Activated T-cell treated with anti-CD3 and anti-CD28 coated beads, Interleukin-2, amount 50 U/mL, for 4 hours (primary cell): ENCODE results near the gene SH3BP1. TPM values are rescaled to one million over a fixed set of nuclear protein-coding genes. Genes with fewer than 3 reads are reported as not detected.

ENCODE experiments used
- ATAC-seq, 2 donors: fragments of 200-7000 bp; cut with Tn5 transposase; one replicate each; pipeline ENCODE4 v1.10.0; 2021
- DNase-seq: peaks from one replicate; pipeline ENCODE4 v3.0.0-alpha.2; 2020
- H3K27me3 Mint-ChIP-seq: one replicate; pipeline ENCODE4 v1.8.0; 2021; ENCODE audit warnings: low read depth, mixed read lengths
- H3K36me3 Mint-ChIP-seq: one replicate; pipeline ENCODE4 v1.8.0; 2022; ENCODE audit warnings: mixed read lengths; ENCODE audit not compliant: insufficient read depth
- H3K4me1 Mint-ChIP-seq: one replicate; pipeline ENCODE4 v1.8.0; 2021; ENCODE audit warnings: low read depth, mixed read lengths
- H3K4me3 Mint-ChIP-seq: one replicate; pipeline ENCODE4 v1.8.0; 2021; ENCODE audit warnings: mild to moderate bottlenecking, moderate library complexity, mixed read lengths
- H3K9me3 Mint-ChIP-seq: one replicate; pipeline ENCODE4 v1.8.0; 2021; ENCODE audit warnings: mixed read lengths
- total RNA-seq, 3 donors: library from RNA; stranded (reverse); gene quantifications; one replicate each; pipeline ENCODE4 v1.2.1, GENCODE V29; 2021

The SH3BP1 gene
- total RNA-seq, 3 donors from 2014 or later: 51.1 to 54.3 (median 52.5) TPM

DNA sequence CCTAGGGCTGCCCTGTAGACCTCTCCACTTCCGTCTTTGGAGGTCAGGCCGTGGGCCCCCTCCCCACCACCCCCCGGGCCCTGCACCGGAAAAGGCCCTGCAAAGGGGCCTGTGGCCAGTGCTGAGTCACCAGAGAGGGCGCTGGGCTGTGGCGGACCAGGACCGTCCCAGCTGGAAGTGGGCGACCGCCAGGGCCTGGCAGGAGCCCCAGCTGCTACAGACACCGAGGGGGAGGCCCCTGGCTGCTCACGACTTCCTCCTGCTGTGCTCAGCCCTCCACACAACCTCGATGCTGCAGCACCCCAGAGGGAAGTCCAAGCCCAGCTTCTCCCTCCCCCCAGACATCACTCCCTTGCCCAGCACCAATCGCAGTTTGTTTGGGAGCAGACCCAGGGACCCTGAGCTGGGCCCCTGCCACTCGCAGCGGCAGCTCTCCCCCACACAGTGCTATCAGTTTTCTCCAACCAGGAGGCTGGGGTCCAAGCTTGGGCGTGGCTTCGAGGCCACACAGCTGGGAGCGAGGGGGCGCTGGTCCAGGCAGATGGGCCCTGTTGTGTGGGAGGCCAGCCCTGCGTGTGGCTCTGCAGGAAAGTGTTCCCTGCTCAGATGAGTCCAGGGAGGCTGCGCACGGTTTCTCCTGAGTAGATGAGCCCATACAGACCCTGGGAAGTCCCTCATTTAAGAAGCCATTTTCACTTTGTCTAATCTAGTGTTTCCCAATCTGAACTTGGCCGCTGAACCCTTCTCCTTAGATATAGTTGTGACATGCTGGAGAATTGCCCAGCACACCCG, 5.6 kb upstream of the SH3BP1 start:
- Mint-ChIP-seq H3K4me1 (peaks cover 65% of the 10 kb centered on the region), H3K36me3 (no peaks in the 10 kb centered on the region), H3K27me3 (no peaks in the 10 kb centered on the region), H3K9me3 (no peaks in the 10 kb centered on the region), H3K4me3 (peak overlapping the region; percentile 65)
- ATAC-seq (peak; percentile 70 to 75), DNase-seq (peak; percentile 36)

DNA sequence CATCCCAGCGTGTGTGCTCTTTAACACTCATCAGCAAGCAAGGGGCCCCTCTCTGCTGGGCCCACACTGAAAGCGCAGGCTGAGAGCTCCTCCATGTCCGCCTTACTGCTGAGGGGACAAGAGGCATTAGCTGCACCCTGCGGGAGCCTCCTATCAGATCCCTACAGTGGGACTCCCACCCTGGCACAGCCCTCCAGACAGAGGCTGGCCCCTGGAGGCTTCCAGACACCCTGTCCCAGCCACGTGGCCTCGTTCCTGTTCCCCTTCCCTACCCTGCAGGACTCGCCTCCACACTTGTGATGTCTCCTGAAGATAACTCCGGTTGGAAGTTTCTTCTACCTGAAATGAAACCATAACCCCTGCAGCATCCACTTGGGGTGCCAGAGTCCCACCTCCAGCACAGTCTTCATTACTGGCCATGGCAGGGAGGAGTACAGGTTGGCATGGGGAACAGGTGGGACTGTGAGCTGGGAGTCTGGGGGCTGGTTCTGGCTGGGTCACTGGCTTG, 5.0 kb upstream of the SH3BP1 start:
- no peaks in the 10 kb centered on the region for H3K36me3 Mint-ChIP-seq
- H3K4me1 Mint-ChIP-seq: peaks cover 65% of the 10 kb centered on the region
- H3K9me3 Mint-ChIP-seq: no peaks in the 10 kb centered on the region
- peak overlapping the region; percentile 50 for H3K4me3 Mint-ChIP-seq
- H3K27me3 Mint-ChIP-seq: no peaks in the 10 kb centered on the region
- ATAC-seq: no peak
- DNase-seq: no peak

DNA sequence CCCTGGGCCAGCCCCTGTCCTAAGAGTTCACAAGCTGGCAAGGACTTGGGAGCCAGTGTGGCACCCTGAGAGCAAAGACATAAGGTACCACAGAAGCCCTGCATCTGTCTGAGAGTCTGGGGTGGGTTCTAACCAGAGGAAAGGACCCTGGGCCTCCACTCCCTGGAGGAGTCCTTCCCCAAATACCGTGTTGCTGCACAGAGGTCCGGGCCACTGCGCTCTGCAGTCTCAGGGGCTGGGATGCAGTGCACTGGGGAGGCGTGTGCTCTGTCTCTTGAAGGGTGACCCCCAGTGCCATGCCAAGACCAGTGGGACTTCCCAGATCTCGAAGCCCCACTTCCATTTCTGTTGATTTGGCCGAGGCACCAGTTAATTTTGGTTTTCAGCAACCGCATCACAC, 4.3 kb upstream of the SH3BP1 start:
- H3K27me3 Mint-ChIP-seq: no peaks in the 10 kb centered on the region
- H3K4me3 Mint-ChIP-seq: no peak overlapping the region
- H3K9me3 Mint-ChIP-seq: no peaks in the 10 kb centered on the region
- peaks cover 65% of the 10 kb centered on the region for H3K4me1 Mint-ChIP-seq
- no peak for ATAC-seq
- H3K36me3 Mint-ChIP-seq: no peaks in the 10 kb centered on the region
- no peak for DNase-seq

- DNase-seq: no peak
- Mint-ChIP-seq H3K27me3 (no peaks in the 10 kb centered on the region), H3K36me3 (no peaks in the 10 kb centered on the region), H3K4me1 (peaks cover 72% of the 10 kb centered on the region), H3K4me3 (no peak overlapping the region), H3K9me3 (no peaks in the 10 kb centered on the region)
- no peak for ATAC-seq
Observed at GRCh38 chr22:37636186-37636948, 3.1 kb upstream of the SH3BP1 start.

DNA sequence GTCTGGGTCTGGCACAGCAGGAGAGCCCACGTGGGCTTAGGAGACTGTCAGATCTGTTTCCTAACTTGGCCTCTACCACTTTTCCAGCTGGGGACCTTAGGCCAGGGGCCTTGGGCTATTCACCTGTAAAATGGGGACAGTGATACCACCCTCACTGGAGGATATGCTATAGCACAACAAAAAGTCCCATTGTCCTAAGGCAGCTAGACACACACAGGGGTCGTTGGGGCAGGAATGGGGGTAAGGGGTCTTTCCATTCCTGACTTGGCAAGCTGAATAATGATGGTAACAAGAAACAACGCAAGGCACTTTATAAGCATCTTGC, 2.6 kb upstream of the SH3BP1 start:
- Mint-ChIP-seq H3K4me3 (no peak overlapping the region), H3K4me1 (peaks cover 74% of the 10 kb centered on the region), H3K9me3 (no peaks in the 10 kb centered on the region), H3K36me3 (no peaks in the 10 kb centered on the region), H3K27me3 (no peaks in the 10 kb centered on the region)
- DNase-seq: no peak
- ATAC-seq: no peak

- Mint-ChIP-seq H3K9me3 (no peaks in the 10 kb centered on the region), H3K36me3 (peaks cover 5% of the 10 kb centered on the region), H3K27me3 (no peaks in the 10 kb centered on the region), H3K4me3 (peak overlapping the region; percentile 94), H3K4me1 (peaks cover 78% of the 10 kb centered on the region)
- ATAC-seq: peak; percentile 4 to 5
- no peak for DNase-seq
Observed at GRCh38 chr22:37638391-37639069, 939 bp upstream of the SH3BP1 start.

DNA sequence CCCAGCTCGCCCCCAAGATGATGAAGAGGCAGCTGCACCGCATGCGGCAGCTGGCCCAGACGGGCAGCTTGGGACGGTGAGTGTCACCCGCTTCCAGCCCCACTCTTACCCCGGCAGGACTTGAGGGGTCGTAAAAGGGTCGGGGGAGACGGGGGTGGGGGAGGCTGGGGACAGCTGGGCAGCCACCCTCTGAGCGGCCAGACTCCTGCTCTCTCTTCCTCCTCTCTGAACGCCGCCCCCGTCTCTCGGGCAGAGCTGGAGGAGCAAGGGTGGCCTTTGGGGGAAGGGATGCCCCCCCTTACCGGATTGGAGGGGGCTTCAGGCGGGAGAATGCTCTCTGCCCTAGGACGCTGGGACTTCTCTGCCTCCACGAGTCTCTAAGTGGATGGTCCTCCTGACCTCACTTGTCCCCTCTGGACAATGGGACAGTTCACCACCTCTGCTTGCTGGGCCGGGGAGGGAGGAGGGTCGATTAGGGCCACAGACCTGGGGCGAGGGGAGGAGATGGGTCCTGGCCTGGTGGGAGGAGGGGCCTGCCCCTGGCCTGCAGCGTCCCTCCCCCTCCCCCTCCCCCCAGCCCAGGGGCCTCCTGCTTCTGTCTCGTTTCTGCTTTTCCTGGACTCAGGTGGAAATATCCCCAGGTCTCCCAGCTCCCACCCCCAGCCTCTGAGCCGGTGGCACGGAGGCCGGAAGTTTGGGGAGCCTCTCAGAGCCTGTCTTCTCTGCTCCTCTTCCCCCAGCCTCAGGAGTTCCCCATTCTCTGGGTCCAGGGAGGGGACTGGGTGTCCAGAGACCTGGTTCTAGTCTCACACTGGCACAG, 512 bp downstream of the SH3BP1 start:
- peak; percentile 11 to 13 for ATAC-seq
- no peaks in the 10 kb centered on the region for H3K27me3 Mint-ChIP-seq
- H3K9me3 Mint-ChIP-seq: no peaks in the 10 kb centered on the region
- peak overlapping the region; percentile 94 for H3K4me3 Mint-ChIP-seq
- DNase-seq: no peak
- H3K36me3 Mint-ChIP-seq: peaks cover 7% of the 10 kb centered on the region
- peaks cover 69% of the 10 kb centered on the region for H3K4me1 Mint-ChIP-seq

DNA sequence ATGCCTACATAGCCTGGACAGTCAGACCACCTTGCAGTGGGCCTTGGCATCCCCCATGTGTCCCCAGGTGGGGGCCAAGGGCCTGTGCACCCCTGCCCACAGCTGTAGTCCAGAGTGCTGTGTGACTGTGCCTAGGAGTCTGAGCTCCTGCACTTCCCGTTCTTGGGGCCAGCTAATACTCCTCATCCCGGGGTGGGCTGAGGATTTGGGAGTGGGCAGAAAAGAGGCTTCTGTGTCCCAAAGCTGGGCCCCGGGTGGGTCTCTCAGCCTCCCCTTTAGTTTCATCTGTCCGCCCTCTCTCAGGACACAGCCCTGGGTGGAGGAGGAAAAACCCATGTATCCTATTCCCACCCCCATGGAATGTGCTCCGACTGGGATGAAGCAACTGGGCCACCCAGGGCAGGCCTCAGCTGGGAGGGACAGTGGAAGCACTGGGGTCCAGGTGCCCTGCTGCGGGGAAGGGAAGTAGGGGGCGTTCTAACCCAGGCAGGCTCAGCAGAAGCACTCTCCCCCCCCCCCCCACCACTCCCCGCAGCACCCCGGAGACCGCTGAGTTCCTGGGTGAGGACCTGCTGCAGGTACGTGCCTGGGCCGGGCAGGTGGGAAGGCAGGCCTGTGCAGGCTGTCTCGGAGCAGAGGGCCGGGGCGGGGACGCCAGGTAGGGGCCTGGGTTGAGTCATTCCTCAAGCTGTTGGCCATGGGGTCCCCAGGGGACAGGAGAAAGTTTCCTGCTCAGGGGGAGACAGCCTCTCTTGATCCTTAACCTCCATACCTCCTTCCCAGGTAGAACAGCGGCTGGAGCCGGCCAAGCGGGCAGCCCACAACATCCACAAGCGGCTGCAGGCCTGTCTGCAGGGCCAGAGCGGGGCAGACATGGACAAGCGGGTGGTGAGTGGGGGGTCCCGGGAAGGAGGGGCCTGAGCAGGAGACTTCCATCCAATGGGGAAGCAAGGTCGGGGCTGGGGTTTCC, 1.4 kb downstream of the SH3BP1 start:
- H3K4me1 Mint-ChIP-seq: peaks cover 60% of the 10 kb centered on the region
- H3K36me3 Mint-ChIP-seq: peaks cover 7% of the 10 kb centered on the region
- ATAC-seq (no peak), DNase-seq (no peak)
- no peaks in the 10 kb centered on the region for H3K9me3 Mint-ChIP-seq
- no peaks in the 10 kb centered on the region for H3K27me3 Mint-ChIP-seq
- H3K4me3 Mint-ChIP-seq: peak overlapping the region; percentile 94

DNA sequence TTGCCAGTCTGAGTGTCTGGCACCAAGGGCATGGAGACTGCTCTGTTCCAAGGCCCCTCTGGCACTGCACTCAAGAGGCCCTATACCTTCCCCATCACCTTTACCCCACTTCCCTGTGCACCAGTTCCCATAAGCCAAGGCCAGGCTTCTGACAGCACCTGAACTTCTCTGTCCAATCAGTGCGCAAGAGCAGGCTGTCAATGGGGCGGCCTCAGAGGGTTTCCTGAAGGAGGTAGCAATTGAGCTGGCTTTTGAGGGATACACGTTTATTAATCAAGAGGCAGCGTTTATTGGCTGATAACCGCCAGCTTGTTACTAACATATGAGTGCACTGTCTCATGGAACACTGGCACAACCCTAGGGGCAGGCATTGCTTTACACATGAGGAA, 2.1 kb downstream of the SH3BP1 start:
- ATAC-seq (no peak), DNase-seq (no peak)
- H3K9me3 Mint-ChIP-seq: no peaks in the 10 kb centered on the region
- peaks cover 9% of the 10 kb centered on the region for H3K36me3 Mint-ChIP-seq
- peak overlapping the region; percentile 94 for H3K4me3 Mint-ChIP-seq
- H3K4me1 Mint-ChIP-seq: peaks cover 56% of the 10 kb centered on the region
- H3K27me3 Mint-ChIP-seq: no peaks in the 10 kb centered on the region

- ATAC-seq: peak; percentile 73 to 74
- Mint-ChIP-seq H3K9me3 (no peaks in the 10 kb centered on the region), H3K4me1 (peaks cover 40% of the 10 kb centered on the region), H3K4me3 (peak overlapping the region; percentile 29), H3K27me3 (no peaks in the 10 kb centered on the region), H3K36me3 (peaks cover 16% of the 10 kb centered on the region)
- DNase-seq: peak; percentile 90
Observed at GRCh38 chr22:37643225-37643847, 3.9 kb downstream of the SH3BP1 start.

DNA sequence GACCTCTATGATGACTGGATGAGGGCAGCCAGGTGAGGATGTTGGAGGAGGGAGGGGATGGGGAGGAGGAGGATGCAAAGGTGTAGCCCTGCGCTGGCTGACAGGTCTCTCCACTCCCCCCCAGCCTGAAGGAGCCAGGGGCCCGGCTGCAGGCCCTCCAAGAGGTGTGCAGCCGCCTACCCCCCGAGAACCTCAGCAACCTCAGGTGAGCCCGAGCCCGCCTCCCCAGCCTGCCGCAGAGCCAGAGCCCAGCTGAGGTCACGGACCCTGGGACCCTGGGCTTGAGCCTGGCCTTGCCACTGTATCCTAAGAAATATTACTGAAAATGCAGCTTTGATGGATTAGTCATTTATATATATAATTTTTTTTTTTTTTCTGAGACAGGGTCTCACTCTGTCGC, 7.8 kb downstream of the SH3BP1 start:
- Mint-ChIP-seq H3K9me3 (no peaks in the 10 kb centered on the region), H3K27me3 (no peaks in the 10 kb centered on the region), H3K36me3 (peaks cover 23% of the 10 kb centered on the region), H3K4me1 (peaks cover 18% of the 10 kb centered on the region), H3K4me3 (no peak overlapping the region)
- ATAC-seq (no peak), DNase-seq (no peak)

DNA sequence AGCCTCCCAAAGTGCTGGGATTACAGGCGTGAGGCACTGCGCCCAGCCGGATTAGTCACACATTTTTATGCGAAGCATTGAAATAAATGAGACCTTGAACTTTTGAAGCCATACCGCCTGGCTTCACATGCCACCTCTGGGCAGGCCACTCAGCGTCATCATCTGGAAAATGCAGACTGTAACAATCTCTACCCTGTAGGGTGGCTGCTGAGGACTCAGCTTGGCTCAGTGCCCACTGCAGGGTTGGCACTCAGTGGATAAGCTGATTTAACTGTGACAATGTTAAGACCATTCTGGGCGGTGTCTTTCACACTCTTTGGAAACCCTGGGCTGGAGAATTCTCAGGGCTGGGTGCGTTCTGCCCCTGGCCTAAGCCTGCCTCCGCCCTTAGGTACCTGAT, 8.5 kb downstream of the SH3BP1 start:
- DNase-seq: no peak
- Mint-ChIP-seq H3K4me1 (peaks cover 12% of the 10 kb centered on the region), H3K4me3 (no peak overlapping the region), H3K27me3 (no peaks in the 10 kb centered on the region), H3K9me3 (no peaks in the 10 kb centered on the region), H3K36me3 (peaks cover 23% of the 10 kb centered on the region)
- no peak for ATAC-seq
